CD14-positive monocyte (primary cell): ENCODE measurements around the gene PLOD1. TPM values are rescaled to one million over a fixed set of nuclear protein-coding genes. Genes with fewer than 3 reads are reported as not detected.
"Not testable (repeated sequence)": the region's sequence is repeated elsewhere in the genome, so short reads cannot be mapped to it uniquely, and the experiment has no call there.

Experiments
- DNase-seq, 3 donors: peaks; one replicate each; pipeline ENCODE4 v3.0.0-alpha.2; 2011 to 2022
- H2AFZ ChIP-seq: 2 replicates; pipeline ENCODE4 v1.6.0; 2012; ENCODE audit warnings: mild to moderate bottlenecking, low read depth, low read length, inconsistent platforms; ENCODE audit not compliant: insufficient read depth, poor library complexity, severe bottlenecking
- H3K27ac ChIP-seq, 2 donors: 1 replicate in 1 of 2; 2 replicates in 1 of 2; pipeline ENCODE4 v1.5.1; 2012 to 2013; ENCODE audit warnings: low read length in 2 of 2, control low read depth in 1 of 2, inconsistent platforms in 1 of 2, low read depth in 1 of 2, mild to moderate bottlenecking in 1 of 2
- H3K27me3 ChIP-seq, 2 donors: one replicate each; pipeline versions ENCODE4 v1.6.0 to v1.6.1; 2011 to 2013; ENCODE audit warnings: low read length in 2 of 2; ENCODE audit not compliant: control insufficient read depth in 2 of 2, insufficient read depth in 2 of 2
- H3K36me3 ChIP-seq, 2 donors: replicated peaks in 1 of 2; 1 replicate in 1 of 2; 2 replicates in 1 of 2; pipeline versions ENCODE4 v1.5.1 to v1.6.1; 2012 to 2013; ENCODE audit warnings: low read length in 2 of 2, control low read depth in 1 of 2, inconsistent platforms in 1 of 2, mild to moderate bottlenecking in 1 of 2; ENCODE audit not compliant: insufficient read depth in 2 of 2, control insufficient read depth in 1 of 2
- H3K4me1 ChIP-seq, 2 donors: 1 replicate in 1 of 2; 2 replicates in 1 of 2; pipeline versions ENCODE4 v1.5.1 to v1.6.1; 2012 to 2013; ENCODE audit warnings: low read length in 2 of 2, control low read depth in 1 of 2, inconsistent platforms in 1 of 2, mild to moderate bottlenecking in 1 of 2, moderate library complexity in 1 of 2; ENCODE audit not compliant: insufficient read depth in 2 of 2, control insufficient read depth in 1 of 2
- H3K4me2 ChIP-seq: replicated peaks from 2 replicates; pipeline ENCODE3; 2012; ENCODE audit warnings: low read length, moderate library complexity, mild to moderate bottlenecking; ENCODE audit not compliant: poor library complexity, severe bottlenecking; ENCODE audit errors: extremely low read depth
- H3K4me3 ChIP-seq, 3 experiments: fragments of 200-600 bp in 1 of 3; sonication (generic) in 1 of 3; replicated peaks in 1 of 3; 1 replicate in 2 of 3; 2 replicates in 1 of 3; pipeline ENCODE4 v1.5.1; 2011 to 2013; ENCODE audit warnings: low read length in 3 of 3, mild to moderate bottlenecking in 3 of 3, control low read depth in 2 of 3, low read depth in 2 of 3, inconsistent platforms in 1 of 3, moderate library complexity in 1 of 3
- H3K79me2 ChIP-seq: 2 replicates; pipeline ENCODE4 v1.6.0; 2012; ENCODE audit warnings: mild to moderate bottlenecking, control low read depth, inconsistent platforms, low read length, moderate library complexity; ENCODE audit not compliant: insufficient read depth
- H3K9ac ChIP-seq: 2 replicates; pipeline ENCODE4 v1.6.0; 2017; ENCODE audit warnings: low read length, mild to moderate bottlenecking; ENCODE audit not compliant: insufficient read depth, poor library complexity, severe bottlenecking
- H3K9me3 ChIP-seq, 2 donors: replicated peaks in 1 of 2; 1 replicate in 1 of 2; 2 replicates in 1 of 2; pipeline versions ENCODE4 v1.5.1 to v1.6.1; 2012 to 2013; ENCODE audit warnings: low read length in 2 of 2, control low read depth in 1 of 2; ENCODE audit not compliant: control insufficient read depth in 1 of 2, insufficient read depth in 1 of 2
- H4K20me1 ChIP-seq: 2 replicates; pipeline ENCODE4 v1.6.0; 2012; ENCODE audit warnings: mild to moderate bottlenecking, low read length, control low read depth, moderate library complexity; ENCODE audit not compliant: insufficient read depth
- H3K27ac Mint-ChIP-seq, 7 donors: one replicate each; pipeline ENCODE4 v1.8.0; 2020; ENCODE audit warnings: mild to moderate bottlenecking in 7 of 7, mixed read lengths in 7 of 7, moderate library complexity in 6 of 7, inconsistent platforms in 2 of 7
- H3K27me3 Mint-ChIP-seq, 3 donors: one replicate each; pipeline ENCODE4 v1.8.0; 2021 to 2022; ENCODE audit warnings: low read depth in 3 of 3, mild to moderate bottlenecking in 3 of 3, mixed read lengths in 3 of 3, moderate library complexity in 3 of 3, inconsistent platforms in 1 of 3
- H3K36me3 Mint-ChIP-seq, 2 donors: one replicate each; pipeline ENCODE4 v1.8.0; 2020; ENCODE audit warnings: mixed read lengths in 2 of 2, inconsistent platforms in 1 of 2, mild to moderate bottlenecking in 1 of 2
- H3K4me1 Mint-ChIP-seq: one replicate; pipeline ENCODE4 v1.8.0; 2020; ENCODE audit warnings: mild to moderate bottlenecking, mixed read lengths
- H3K4me3 Mint-ChIP-seq, 2 donors: one replicate each; pipeline ENCODE4 v1.8.0; 2020; ENCODE audit warnings: mild to moderate bottlenecking in 2 of 2, mixed read lengths in 2 of 2, moderate library complexity in 1 of 2
- H3K9me3 Mint-ChIP-seq, 7 donors: one replicate each; pipeline ENCODE4 v1.8.0; 2020 to 2022; ENCODE audit warnings: mixed read lengths in 7 of 7, mild to moderate bottlenecking in 6 of 7, moderate library complexity in 6 of 7, inconsistent platforms in 2 of 7
- WGBS: methylation state at CpG from one replicate; pipeline ENCODE4 v1.1.5; 2013; ENCODE audit warnings: missing lambda C conversion rate; ENCODE audit not compliant: insufficient coverage; 5-methylcytosine and 5-hydroxymethylcytosine counted together
- intact Hi-C, 2 donors: fragments of 100-400 bp; cut with micrococcal nuclease; formaldehyde crosslinking; loops; one replicate each; pipeline versions ENCODE4 v1.15.0 to v1.15.1; 2023
- polyA plus RNA-seq, 3 donors: library from polyadenylated mRNA; depleted of rRNA in 1 of 3; unstranded in 2 of 3; stranded (reverse) in 1 of 3; fragments of 300-500 nt in 2 of 3; fragments of >200 nt in 1 of 3; fragmentation: Illumina TruSeq in 2 of 3; gene quantifications; 1 replicate in 2 of 3; 2 replicates in 1 of 3; pipeline ENCODE4 v1.2.3, GENCODE V29; 2012 to 2021
- TF ChIP-seq, protein P1 (sequence below): fragments of 200-600 bp; IDR thresholded peaks from one replicate; pipeline ENCODE4 v1.8.0; 2022; ENCODE audit warnings: antibody characterized with exemption, mild to moderate bottlenecking

PLOD1 gene
- polyA plus RNA-seq, 3 donors = 44.5 to 53.4 (median 53.1) TPM

DNA sequence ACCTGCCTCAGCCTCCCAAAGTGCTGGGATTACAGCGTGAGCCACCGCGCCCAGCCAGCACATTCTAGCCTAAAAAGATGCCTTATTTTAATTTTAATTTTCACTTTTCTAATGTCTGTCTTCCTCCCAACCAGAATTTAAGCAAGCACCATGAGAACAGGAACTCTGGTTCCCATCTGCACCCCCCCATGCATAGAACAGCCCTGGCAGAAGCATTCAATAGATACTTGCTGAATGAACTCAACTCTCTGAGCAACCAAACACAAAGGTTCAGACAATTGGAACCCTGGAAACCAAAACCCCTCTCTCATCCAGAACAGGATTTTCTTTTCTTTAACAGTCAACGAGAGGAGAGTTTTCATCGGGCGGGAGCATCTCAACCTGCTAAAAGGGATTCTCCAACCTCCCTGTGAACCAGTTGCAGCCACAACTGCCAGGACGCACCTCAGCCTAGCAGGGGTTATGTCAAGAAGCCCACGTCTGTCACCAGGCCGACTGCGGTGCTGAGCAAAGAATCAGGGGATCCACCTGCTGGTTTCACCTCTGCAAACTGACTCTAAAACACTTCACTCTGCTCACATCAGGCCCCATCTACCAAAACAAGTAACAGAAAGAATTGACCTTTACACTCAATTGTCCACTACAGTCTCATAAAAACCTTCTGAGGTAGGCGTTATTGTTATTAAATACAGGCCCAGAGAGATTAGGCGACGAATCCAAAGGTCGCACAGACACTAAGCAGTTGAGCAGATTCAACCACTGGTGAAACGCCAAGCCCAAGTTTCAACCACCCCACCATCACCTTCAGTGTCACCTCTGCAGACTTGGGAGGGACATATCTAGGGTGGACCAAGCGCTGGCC lies 10.0 kb upstream of the PLOD1 start:
- Mint-ChIP-seq H3K27me3 (peaks cover 0 to 2% (median 0%) of the 10 kb centered on the region in 3 donors), H3K4me1 (peaks cover 36% of the 10 kb centered on the region), H3K36me3 (peaks cover 31 to 48% of the 10 kb centered on the region in 2 donors), H3K9me3 (no peaks in the 10 kb centered on the region), H3K27ac (peak overlapping the region in 5 of 7 donors; percentile 27 to 66 (median 36)), H3K4me3 (peak overlapping the region; percentile 68 to 82)
- peak overlapping the region; percentile 61 for H3K9ac ChIP-seq
- H3K4me1 ChIP-seq = peaks cover 25 to 29% of the 10 kb centered on the region in 2 donors
- H3K9me3 ChIP-seq = no peaks in the 10 kb centered on the region
- no peaks in the 10 kb centered on the region for H3K27me3 ChIP-seq
- peak overlapping the region; percentile 75 for H3K4me2 ChIP-seq
- H3K79me2 ChIP-seq = peaks cover 58% of the 10 kb centered on the region
- no peak overlapping the region for H2AFZ ChIP-seq
- peaks cover 57% of the 10 kb centered on the region for H4K20me1 ChIP-seq
- H3K4me3 ChIP-seq = peak overlapping the region; percentile 34 to 78 (median 69)
- WGBS = 62% methylated on average over 9 of the region's 16 CpGs
- DNase-seq = no peak
- TF ChIP-seq, protein P1, sequence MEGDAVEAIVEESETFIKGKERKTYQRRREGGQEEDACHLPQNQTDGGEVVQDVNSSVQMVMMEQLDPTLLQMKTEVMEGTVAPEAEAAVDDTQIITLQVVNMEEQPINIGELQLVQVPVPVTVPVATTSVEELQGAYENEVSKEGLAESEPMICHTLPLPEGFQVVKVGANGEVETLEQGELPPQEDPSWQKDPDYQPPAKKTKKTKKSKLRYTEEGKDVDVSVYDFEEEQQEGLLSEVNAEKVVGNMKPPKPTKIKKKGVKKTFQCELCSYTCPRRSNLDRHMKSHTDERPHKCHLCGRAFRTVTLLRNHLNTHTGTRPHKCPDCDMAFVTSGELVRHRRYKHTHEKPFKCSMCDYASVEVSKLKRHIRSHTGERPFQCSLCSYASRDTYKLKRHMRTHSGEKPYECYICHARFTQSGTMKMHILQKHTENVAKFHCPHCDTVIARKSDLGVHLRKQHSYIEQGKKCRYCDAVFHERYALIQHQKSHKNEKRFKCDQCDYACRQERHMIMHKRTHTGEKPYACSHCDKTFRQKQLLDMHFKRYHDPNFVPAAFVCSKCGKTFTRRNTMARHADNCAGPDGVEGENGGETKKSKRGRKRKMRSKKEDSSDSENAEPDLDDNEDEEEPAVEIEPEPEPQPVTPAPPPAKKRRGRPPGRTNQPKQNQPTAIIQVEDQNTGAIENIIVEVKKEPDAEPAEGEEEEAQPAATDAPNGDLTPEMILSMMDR = no peak
- intact Hi-C loops = loop anchor here in 1 of 2 donors (10.0 kb wide), 1 partner anchor 90 kb away; the partner anchor contains the start of gene MIIP
- peak overlapping the region in 1 of 2 donors; percentile 14 for H3K27ac ChIP-seq
- peaks cover 37 to 42% of the 10 kb centered on the region in 2 donors for H3K36me3 ChIP-seq

DNA sequence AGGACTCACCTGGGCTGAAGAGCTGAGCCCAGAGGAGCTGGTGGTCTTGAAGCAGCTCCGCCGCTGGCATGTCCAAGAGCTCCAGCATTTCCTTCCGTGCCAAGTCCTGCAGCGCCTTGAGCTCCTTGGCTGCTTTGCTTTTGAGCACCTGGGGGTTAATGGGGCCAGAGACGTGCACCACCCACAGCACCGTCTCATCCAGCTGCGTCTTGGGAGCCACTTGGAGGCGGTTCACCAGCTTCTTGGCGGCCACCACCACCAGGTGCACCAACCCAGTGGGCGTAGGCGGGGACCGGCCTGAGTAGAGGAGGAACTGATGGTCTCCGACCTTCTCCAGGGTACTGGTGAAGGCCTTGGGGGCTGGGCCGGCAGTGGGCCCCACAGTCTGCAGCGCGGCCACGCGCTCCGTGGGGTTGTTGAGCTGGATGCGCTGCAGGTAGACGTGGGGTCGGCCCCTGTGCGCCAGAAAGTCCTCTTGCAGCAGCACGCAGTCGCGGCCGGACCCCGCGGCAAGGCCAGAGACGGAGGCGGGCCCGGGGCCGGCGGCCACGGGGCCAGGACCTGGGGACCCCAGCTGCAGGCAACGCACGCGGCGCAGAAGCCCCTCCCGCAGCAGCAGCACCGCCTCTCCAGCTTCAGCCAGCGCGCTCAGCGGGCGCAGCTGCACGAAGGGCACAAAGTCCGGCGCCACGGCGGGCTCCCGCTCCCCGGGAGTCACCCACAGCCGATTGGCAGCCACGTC lies 9.2 kb upstream of the PLOD1 start:
- WGBS = 10% methylated on average over 22 of the region's 54 CpGs
- peak overlapping the region in 1 of 2 donors; percentile 14 for H3K27ac ChIP-seq
- peak overlapping the region; percentile 68 to 82 for H3K4me3 Mint-ChIP-seq

More for the DNA sequence above, 9.2 kb upstream of the PLOD1 start:
- H3K27me3 ChIP-seq, DNase-seq, H3K27me3 Mint-ChIP-seq, H3K9me3 Mint-ChIP-seq, H2AFZ ChIP-seq, H3K9me3 ChIP-seq: not testable (repeated sequence)
- Histone ChIP-seq H3K79me2 (peaks cover 52% of the 10 kb centered on the region), H3K4me3 (peak overlapping the region; percentile 34 to 78 (median 69)), H3K4me1 (peaks cover 32 to 36% of the 10 kb centered on the region in 2 donors), H3K9ac (peak overlapping the region; percentile 61), H4K20me1 (peaks cover 49% of the 10 kb centered on the region), H3K4me2 (peak overlapping the region; percentile 75), H3K36me3 (peaks cover 29 to 34% of the 10 kb centered on the region in 2 donors)
- intact Hi-C loops = loop anchor here in 1 of 2 donors (10.0 kb wide), 1 partner anchor 89 kb away; the partner anchor contains the start of gene MIIP
- H3K27ac Mint-ChIP-seq = peak overlapping the region in 2 of 7 donors; percentile 18 to 30
- peaks cover 23 to 40% of the 10 kb centered on the region in 2 donors for H3K36me3 Mint-ChIP-seq
- H3K4me1 Mint-ChIP-seq = peaks cover 42% of the 10 kb centered on the region
